Ishikawa (cell line): Measurements from ENCODE around the gene ZBTB20.

ENCODE experiments used
- CEBPB ChIP-seq: IDR thresholded peaks from 2 replicates; pipeline ENCODE4 v1.6.1; 2012
- CREB1 ChIP-seq: IDR thresholded peaks from 2 replicates; pipeline ENCODE4 v1.6.1; 2012; ENCODE audit warnings: low read depth
- EGR1 ChIP-seq: IDR thresholded peaks from 2 replicates; pipeline ENCODE4 v1.6.1; 2012
- EP300 ChIP-seq: IDR thresholded peaks from 2 replicates; pipeline ENCODE4 v1.6.1; 2012; ENCODE audit warnings: borderline replicate concordance
- FOXM1 ChIP-seq: IDR thresholded peaks from 2 replicates; pipeline ENCODE4 v1.6.1; 2012; ENCODE audit warnings: low read depth, borderline replicate concordance
- NFIC ChIP-seq: IDR thresholded peaks from 2 replicates; pipeline ENCODE4 v1.6.1; 2012
- RAD21 ChIP-seq: IDR thresholded peaks from 2 replicates; pipeline ENCODE4 v1.6.1; 2012; ENCODE audit warnings: low read depth
- TAF1 ChIP-seq: IDR thresholded peaks from 2 replicates; pipeline ENCODE4 v1.6.1; 2012; ENCODE audit warnings: low read depth, mild to moderate bottlenecking
- TCF12 ChIP-seq: IDR thresholded peaks from 2 replicates; pipeline ENCODE4 v1.6.1; 2012; ENCODE audit warnings: low read depth
- TEAD4 ChIP-seq: IDR thresholded peaks from 2 replicates; pipeline ENCODE4 v1.6.1; 2012
- YY1 ChIP-seq: IDR thresholded peaks from 2 replicates; pipeline ENCODE4 v1.6.1; 2012; ENCODE audit warnings: low read depth
- ZBTB7A ChIP-seq: IDR thresholded peaks from 2 replicates; pipeline ENCODE4 v1.6.1; 2012; ENCODE audit warnings: low read depth
- TF ChIP-seq, protein P1 (sequence below): IDR thresholded peaks from 2 replicates; pipeline ENCODE4 v1.6.1; 2012; ENCODE audit warnings: low read depth, mild to moderate bottlenecking
- TF ChIP-seq, protein P2 (sequence below): IDR thresholded peaks from 2 replicates; pipeline ENCODE4 v1.6.1; 2012
- TF ChIP-seq, protein P3 (sequence below): IDR thresholded peaks from 2 replicates; pipeline ENCODE4 v1.6.1; 2012

The ZBTB20 gene

DNA sequence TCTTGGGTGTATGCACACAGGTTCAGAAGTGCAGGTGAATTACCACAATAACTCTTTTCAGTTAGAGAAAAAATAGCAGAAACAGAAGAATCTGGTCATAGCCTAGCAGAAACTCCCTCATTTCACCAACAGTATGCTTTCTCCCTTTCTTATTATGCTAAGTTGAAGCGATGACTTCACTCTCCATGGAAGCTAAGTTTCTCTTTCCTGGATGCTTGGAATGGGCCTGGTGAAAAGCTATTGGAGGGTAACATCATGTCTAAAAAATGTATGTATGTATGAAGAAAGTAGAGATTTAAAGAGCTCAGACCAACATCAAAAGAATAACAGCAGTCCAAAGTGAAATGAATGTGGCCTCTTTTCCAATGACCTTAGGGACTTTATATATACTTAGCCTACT lies 707.8 kb downstream of the ZBTB20 start:
- no peak for TF ChIP-seq RAD21
- TF ChIP-seq EP300, result no peak
- no peak for TF ChIP-seq TEAD4
- TF ChIP-seq, protein P1, sequence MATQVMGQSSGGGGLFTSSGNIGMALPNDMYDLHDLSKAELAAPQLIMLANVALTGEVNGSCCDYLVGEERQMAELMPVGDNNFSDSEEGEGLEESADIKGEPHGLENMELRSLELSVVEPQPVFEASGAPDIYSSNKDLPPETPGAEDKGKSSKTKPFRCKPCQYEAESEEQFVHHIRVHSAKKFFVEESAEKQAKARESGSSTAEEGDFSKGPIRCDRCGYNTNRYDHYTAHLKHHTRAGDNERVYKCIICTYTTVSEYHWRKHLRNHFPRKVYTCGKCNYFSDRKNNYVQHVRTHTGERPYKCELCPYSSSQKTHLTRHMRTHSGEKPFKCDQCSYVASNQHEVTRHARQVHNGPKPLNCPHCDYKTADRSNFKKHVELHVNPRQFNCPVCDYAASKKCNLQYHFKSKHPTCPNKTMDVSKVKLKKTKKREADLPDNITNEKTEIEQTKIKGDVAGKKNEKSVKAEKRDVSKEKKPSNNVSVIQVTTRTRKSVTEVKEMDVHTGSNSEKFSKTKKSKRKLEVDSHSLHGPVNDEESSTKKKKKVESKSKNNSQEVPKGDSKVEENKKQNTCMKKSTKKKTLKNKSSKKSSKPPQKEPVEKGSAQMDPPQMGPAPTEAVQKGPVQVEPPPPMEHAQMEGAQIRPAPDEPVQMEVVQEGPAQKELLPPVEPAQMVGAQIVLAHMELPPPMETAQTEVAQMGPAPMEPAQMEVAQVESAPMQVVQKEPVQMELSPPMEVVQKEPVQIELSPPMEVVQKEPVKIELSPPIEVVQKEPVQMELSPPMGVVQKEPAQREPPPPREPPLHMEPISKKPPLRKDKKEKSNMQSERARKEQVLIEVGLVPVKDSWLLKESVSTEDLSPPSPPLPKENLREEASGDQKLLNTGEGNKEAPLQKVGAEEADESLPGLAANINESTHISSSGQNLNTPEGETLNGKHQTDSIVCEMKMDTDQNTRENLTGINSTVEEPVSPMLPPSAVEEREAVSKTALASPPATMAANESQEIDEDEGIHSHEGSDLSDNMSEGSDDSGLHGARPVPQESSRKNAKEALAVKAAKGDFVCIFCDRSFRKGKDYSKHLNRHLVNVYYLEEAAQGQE, result no peak
- TF ChIP-seq ZBTB7A, result no peak
- TF ChIP-seq, protein P2, sequence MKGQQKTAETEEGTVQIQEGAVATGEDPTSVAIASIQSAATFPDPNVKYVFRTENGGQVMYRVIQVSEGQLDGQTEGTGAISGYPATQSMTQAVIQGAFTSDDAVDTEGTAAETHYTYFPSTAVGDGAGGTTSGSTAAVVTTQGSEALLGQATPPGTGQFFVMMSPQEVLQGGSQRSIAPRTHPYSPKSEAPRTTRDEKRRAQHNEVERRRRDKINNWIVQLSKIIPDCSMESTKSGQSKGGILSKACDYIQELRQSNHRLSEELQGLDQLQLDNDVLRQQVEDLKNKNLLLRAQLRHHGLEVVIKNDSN, result no peak
- no peak for TF ChIP-seq CEBPB
- TF ChIP-seq, protein P3, sequence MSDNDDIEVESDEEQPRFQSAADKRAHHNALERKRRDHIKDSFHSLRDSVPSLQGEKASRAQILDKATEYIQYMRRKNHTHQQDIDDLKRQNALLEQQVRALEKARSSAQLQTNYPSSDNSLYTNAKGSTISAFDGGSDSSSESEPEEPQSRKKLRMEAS, result no peak
- no peak for TF ChIP-seq EGR1
- TF ChIP-seq NFIC, result no peak
- no peak for TF ChIP-seq CREB1
- TF ChIP-seq TCF12, result no peak
- no peak for TF ChIP-seq TAF1
- no peak for TF ChIP-seq YY1

DNA sequence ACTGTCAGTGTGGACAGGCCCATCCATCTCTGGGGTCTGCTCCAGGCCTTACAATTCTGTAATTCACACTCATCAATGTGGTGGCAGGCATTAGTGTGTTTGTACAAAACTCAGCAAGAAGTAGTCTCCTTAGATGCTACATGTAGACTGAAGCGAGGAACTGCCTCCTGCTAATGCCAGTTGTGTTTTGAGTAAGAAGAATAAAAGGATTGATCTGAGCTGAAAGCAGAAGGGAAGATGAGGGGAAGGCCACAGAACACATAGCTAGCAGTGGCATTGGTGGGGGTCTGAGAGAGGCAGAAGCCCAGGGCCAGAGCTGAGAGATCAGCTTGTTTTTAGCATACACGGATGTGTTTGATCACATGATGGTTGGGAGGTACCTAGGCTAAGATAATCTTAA lies 709.2 kb downstream of the ZBTB20 start:
- TF ChIP-seq, protein P1, result no peak
- TF ChIP-seq YY1 (no peak), FOXM1 (no peak), ZBTB7A (no peak), NFIC (no peak), TEAD4 (no peak), TCF12 (no peak), EGR1 (no peak)
- TF ChIP-seq, protein P3, result no peak
- TF ChIP-seq, protein P2, result no peak

DNA sequence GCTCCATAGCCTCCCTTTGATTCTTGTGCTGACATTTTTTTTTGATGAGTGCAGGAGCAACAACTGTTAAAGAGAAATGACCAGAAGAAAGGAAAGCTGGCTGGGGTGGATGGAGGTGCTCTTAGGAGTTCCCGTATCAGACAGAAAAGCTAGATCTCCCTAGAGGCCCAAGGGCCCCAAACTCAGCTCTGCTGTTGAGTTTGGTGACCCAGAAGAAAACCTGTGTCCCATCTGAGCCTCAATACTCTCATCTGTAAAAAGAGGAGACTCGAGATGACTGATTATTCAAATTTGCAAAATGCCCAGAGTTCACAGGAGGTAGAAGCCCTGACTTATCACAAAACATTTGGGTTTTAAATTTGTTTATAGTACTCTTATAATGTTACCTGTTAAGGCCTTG lies 710.9 kb downstream of the ZBTB20 start:
- TF ChIP-seq, protein P2, result no peak
- TF ChIP-seq RAD21 (no peak), CREB1 (no peak), ZBTB7A (no peak), FOXM1 (no peak), NFIC (no peak), EP300 (no peak), TEAD4 (no peak), YY1 (no peak), CEBPB (no peak), EGR1 (no peak), TCF12 (no peak), TAF1 (no peak)
- TF ChIP-seq, protein P3, result no peak
- TF ChIP-seq, protein P1, result no peak

DNA sequence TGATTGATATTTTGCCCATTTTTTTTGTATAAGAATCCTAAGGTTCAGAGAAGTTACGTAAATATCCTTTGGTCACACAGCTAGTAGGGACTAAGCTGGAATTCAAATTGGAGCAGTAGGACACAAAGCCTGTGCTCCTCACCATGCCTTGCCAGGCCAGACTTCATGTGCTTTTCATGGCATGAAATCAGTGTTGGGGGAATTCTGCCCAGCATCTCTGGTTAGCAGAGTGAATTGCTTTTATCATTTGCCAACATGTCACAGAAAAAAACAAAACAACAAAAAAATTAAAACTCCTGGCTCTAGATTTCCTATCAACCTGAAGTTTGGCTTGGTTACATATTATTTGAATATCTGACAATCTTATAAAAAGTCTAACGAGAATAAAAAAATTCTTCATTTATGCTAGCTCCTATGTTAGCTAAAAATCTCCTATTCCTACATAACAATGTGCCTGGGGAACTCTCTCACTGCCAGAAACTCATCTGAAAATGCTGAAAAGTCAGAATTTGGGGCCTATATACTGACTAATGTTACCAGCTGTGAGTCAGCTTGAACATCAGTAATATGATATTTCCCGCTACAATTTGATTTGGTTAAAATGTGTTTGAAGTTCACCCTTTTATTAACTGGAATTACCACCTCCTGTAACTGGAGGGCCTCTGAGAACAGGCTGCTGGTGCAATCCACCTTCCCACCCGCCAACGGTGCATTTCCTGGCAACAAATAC lies 711.5 kb downstream of the ZBTB20 start:
- no peak for TF ChIP-seq ZBTB7A
- TF ChIP-seq, protein P3, result no peak
- no peak for TF ChIP-seq CREB1
- no peak for TF ChIP-seq TEAD4
- no peak for TF ChIP-seq RAD21
- no peak for TF ChIP-seq EGR1
- no peak for TF ChIP-seq TAF1
- TF ChIP-seq FOXM1, result no peak
- TF ChIP-seq, protein P2, result no peak
- TF ChIP-seq, protein P1, result no peak
- TF ChIP-seq EP300, result no peak
- TF ChIP-seq NFIC, result no peak
- no peak for TF ChIP-seq CEBPB
- no peak for TF ChIP-seq TCF12
- no peak for TF ChIP-seq YY1
